Uterus (tissue), 4 donors: Measurements from ENCODE around the gene SAMD14. TPM values are rescaled to one million over a fixed set of nuclear protein-coding genes. Genes with fewer than 3 reads are reported as not detected.

Experiments
- DNase-seq, 2 donors: peaks; one replicate each; pipeline ENCODE4 v3.0.0-alpha.2; 2019 to 2020
- H3K27ac ChIP-seq, 2 donors: fragments of 200-600 bp; sonication (generic); 1 replicate in 1 of 2; 2 replicates in 1 of 2; pipeline ENCODE4 v1.5.1; 2016 to 2018
- H3K27me3 ChIP-seq, 2 donors: fragments of 200-600 bp; sonication (generic); one replicate each; pipeline ENCODE4 v1.5.1; 2018 to 2019; ENCODE audit warnings: control low read depth in 1 of 2
- H3K36me3 ChIP-seq, 2 donors: fragments of 200-600 bp; sonication (generic); one replicate each; pipeline ENCODE4 v1.5.1; 2019; ENCODE audit warnings: control low read depth in 1 of 2
- H3K4me1 ChIP-seq, 2 donors: fragments of 200-600 bp; sonication (generic); one replicate each; pipeline ENCODE4 v1.5.1; 2018 to 2019; ENCODE audit warnings: control low read depth in 1 of 2
- H3K4me3 ChIP-seq, 2 donors: fragments of 200-600 bp; sonication (generic); 1 replicate in 1 of 2; 2 replicates in 1 of 2; pipeline ENCODE4 v1.5.1; 2018 to 2019; ENCODE audit warnings: mild to moderate bottlenecking in 1 of 2
- H3K9me3 ChIP-seq, 2 donors: fragments of 200-600 bp; sonication (generic); one replicate each; pipeline ENCODE4 v1.5.1; 2019; ENCODE audit warnings: control low read depth in 1 of 2
- POLR2A ChIP-seq, 2 donors: fragments of 450-650 bp; IDR thresholded peaks; one replicate each; pipeline ENCODE4 v1.6.1; 2016; ENCODE audit warnings: antibody characterized with exemption in 2 of 2, mild to moderate bottlenecking in 1 of 2, moderate library complexity in 1 of 2
- intact Hi-C: fragments of 100-400 bp; cut with DNase I; formaldehyde crosslinking; loops from one replicate; pipeline ENCODE4 v1.15.1; 2023; ENCODE audit warnings: low total_unique reads
- total RNA-seq, 4 donors: library from RNA; depleted of rRNA in 3 of 4; stranded (reverse); fragments of >200 nt in 3 of 4; gene quantifications; one replicate each; pipeline versions ENCODE4 v1.1.0 to v1.2.4, GENCODE V29; 2014 to 2023
- TF ChIP-seq, protein P1 (sequence below), 4 experiments: fragments of 200-600 bp in 2 of 4; fragments of 450-650 bp in 2 of 4; sonication (generic) in 2 of 4; IDR thresholded peaks; one replicate each; pipeline ENCODE4 v1.5.1; 2016 to 2019; ENCODE audit warnings: antibody characterized with exemption in 4 of 4, mild to moderate bottlenecking in 2 of 4, moderate library complexity in 1 of 4
- donor health status: DM: yes; HTN: yes; CAD: no.

SAMD14 gene
- total RNA-seq, 4 donors from 2014 or later = 2.3 to 11.3 (median 6.2) TPM; not detected in 1

- no peak for TF ChIP-seq POLR2A (IDR thresholded peaks at IDR 0.05)
- TF ChIP-seq, protein P1, sequence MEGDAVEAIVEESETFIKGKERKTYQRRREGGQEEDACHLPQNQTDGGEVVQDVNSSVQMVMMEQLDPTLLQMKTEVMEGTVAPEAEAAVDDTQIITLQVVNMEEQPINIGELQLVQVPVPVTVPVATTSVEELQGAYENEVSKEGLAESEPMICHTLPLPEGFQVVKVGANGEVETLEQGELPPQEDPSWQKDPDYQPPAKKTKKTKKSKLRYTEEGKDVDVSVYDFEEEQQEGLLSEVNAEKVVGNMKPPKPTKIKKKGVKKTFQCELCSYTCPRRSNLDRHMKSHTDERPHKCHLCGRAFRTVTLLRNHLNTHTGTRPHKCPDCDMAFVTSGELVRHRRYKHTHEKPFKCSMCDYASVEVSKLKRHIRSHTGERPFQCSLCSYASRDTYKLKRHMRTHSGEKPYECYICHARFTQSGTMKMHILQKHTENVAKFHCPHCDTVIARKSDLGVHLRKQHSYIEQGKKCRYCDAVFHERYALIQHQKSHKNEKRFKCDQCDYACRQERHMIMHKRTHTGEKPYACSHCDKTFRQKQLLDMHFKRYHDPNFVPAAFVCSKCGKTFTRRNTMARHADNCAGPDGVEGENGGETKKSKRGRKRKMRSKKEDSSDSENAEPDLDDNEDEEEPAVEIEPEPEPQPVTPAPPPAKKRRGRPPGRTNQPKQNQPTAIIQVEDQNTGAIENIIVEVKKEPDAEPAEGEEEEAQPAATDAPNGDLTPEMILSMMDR (IDR thresholded peaks at IDR 0.05) = no peak
- Histone ChIP-seq H3K9me3 (no peaks in the 10 kb centered on the region), H3K27me3 (no peaks in the 10 kb centered on the region), H3K36me3 (no peaks in the 10 kb centered on the region), H3K27ac (no peak overlapping the region), H3K4me1 (no peaks in the 10 kb centered on the region), H3K4me3 (no peak overlapping the region)
- no peak for DNase-seq
- intact Hi-C loops = no loop called here
These were observed 49.9 kb downstream of the SAMD14 start for GRCh38 chr17:50080096-50080480.

DNA sequence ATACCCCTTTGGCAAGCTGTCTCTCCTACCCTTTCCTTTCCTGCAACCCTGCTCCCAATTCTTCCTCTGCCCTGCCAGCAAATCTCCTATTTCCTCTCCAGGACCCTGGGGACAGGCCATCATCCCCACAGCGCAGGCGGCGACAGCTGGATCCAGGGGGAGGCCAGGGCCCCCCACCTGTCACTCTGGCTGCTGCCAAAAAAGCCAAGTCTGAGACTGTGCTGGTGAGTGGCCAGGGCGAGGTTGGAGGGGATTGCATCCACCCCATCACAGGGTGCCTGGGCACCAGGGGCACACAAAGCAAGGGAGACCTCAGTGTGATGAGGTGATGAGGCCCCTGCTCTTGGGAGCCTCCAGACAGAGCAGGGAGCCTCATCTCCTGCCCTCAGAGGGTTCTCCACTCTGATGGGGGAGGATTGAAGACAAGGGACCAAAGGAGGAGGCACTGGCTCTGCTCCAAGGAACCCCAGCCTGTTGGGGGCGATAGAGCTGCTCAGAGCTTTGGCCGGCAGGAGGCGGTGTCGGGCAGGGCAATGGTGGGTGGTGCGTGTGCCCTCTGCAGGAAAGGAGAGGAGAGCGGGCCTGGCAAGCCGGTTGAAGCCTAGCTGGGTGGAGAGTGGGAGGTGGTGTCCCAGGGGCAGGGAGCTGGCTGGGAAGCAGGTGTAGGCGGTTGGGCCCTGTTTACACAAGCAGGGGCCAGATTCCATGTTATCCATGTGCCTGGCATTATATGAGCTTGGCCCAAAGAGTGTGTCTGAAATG is 50.4 kb downstream of the SAMD14 start:
- intact Hi-C loops = no loop called here
- DNase-seq = no peak

GRCh38 chr17:50078430-50078829 is 51.5 kb downstream of the SAMD14 start:
- DNase-seq = no peak
- Histone ChIP-seq H3K27me3 (no peaks in the 10 kb centered on the region), H3K9me3 (no peaks in the 10 kb centered on the region), H3K27ac (no peak overlapping the region), H3K4me1 (no peaks in the 10 kb centered on the region), H3K4me3 (no peak overlapping the region), H3K36me3 (no peaks in the 10 kb centered on the region)
- TF ChIP-seq, protein P1 (IDR thresholded peaks at IDR 0.05) = no peak
- TF ChIP-seq POLR2A (IDR thresholded peaks at IDR 0.05) = no peak
- intact Hi-C loops = no loop called here

More for the DNA sequence above, 50.4 kb downstream of the SAMD14 start:
- no peak overlapping the region for H3K27ac ChIP-seq
- no peak overlapping the region for H3K4me3 ChIP-seq
- TF ChIP-seq, protein P1 (IDR thresholded peaks at IDR 0.05) = no peak
- TF ChIP-seq POLR2A (IDR thresholded peaks at IDR 0.05) = no peak
- H3K9me3 ChIP-seq = no peaks in the 10 kb centered on the region
- no peaks in the 10 kb centered on the region for H3K27me3 ChIP-seq
- no peaks in the 10 kb centered on the region for H3K4me1 ChIP-seq
- no peaks in the 10 kb centered on the region for H3K36me3 ChIP-seq

GRCh38 chr17:50076591-50077235 is 53.2 kb downstream of the SAMD14 start:
- no peaks in the 10 kb centered on the region for H3K4me1 ChIP-seq
- no peaks in the 10 kb centered on the region for H3K9me3 ChIP-seq
- TF ChIP-seq POLR2A (IDR thresholded peaks at IDR 0.05) = no peak
- TF ChIP-seq, protein P1 (IDR thresholded peaks at IDR 0.05) = no peak
- intact Hi-C loops = no loop called here
- H3K4me3 ChIP-seq = no peak overlapping the region
- H3K36me3 ChIP-seq = no peaks in the 10 kb centered on the region
- DNase-seq = no peak
- H3K27ac ChIP-seq = no peak overlapping the region
- no peaks in the 10 kb centered on the region for H3K27me3 ChIP-seq

DNA sequence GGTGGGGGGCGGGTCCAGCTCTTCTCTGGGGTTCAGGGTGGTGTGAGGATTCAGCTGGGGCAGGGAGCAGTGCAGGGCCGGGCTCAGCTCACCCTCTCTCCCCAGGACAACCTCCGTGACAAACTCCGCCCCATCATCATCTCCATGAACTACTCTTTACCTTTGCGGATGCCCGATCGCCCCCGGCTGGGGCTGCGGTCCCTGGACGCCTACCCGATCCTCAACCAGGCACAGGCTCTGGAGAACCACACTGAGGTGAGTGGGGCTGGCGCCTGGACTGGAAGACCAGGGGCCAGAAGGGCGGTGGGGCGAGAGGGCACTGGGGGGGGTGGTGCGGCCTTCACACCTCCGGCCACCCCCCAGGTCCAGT is 53.8 kb downstream of the SAMD14 start:
- Histone ChIP-seq H3K27me3 (no peaks in the 10 kb centered on the region), H3K4me3 (no peak overlapping the region), H3K4me1 (no peaks in the 10 kb centered on the region), H3K9me3 (no peaks in the 10 kb centered on the region), H3K27ac (no peak overlapping the region), H3K36me3 (no peaks in the 10 kb centered on the region)
- TF ChIP-seq, protein P1 (IDR thresholded peaks at IDR 0.05) = no peak
- no peak for TF ChIP-seq POLR2A (IDR thresholded peaks at IDR 0.05)
- DNase-seq = no peak
- intact Hi-C loops = no loop called here
